ENCODE results near the gene LINGO3.

Gene LINGO3

GRCh38 chr19:2343289-2343982 is 35.5 kb upstream of the LINGO3 start:
- H3K4me3 Mint-ChIP-seq: no peak overlapping the region
- no peak overlapping the region for H3K27ac Mint-ChIP-seq
- H3K36me3 Mint-ChIP-seq: peaks cover 3% of the 10 kb centered on the region
- no peaks in the 10 kb centered on the region for H3K4me1 Mint-ChIP-seq
- no peaks in the 10 kb centered on the region for H3K9me3 Mint-ChIP-seq
- no peaks in the 10 kb centered on the region for H3K27me3 Mint-ChIP-seq

- H3K9me3 Mint-ChIP-seq: no peaks in the 10 kb centered on the region
- H3K27ac Mint-ChIP-seq: no peak overlapping the region
- no peaks in the 10 kb centered on the region for H3K27me3 Mint-ChIP-seq
- peaks cover 3% of the 10 kb centered on the region for H3K36me3 Mint-ChIP-seq
- no peak overlapping the region for H3K4me3 Mint-ChIP-seq
- H3K4me1 Mint-ChIP-seq: no peaks in the 10 kb centered on the region
These were observed 34.8 kb upstream of the LINGO3 start for GRCh38 chr19:2342656-2343288.

- H3K27me3 Mint-ChIP-seq: no peaks in the 10 kb centered on the region
- no peak overlapping the region for H3K4me3 Mint-ChIP-seq
- peaks cover 3% of the 10 kb centered on the region for H3K36me3 Mint-ChIP-seq
- H3K9me3 Mint-ChIP-seq: no peaks in the 10 kb centered on the region
- H3K4me1 Mint-ChIP-seq: no peaks in the 10 kb centered on the region
- H3K27ac Mint-ChIP-seq: no peak overlapping the region
These were observed 34.0 kb upstream of the LINGO3 start for GRCh38 chr19:2341982-2342381.

GRCh38 chr19:2341244-2341751 is 33.3 kb upstream of the LINGO3 start:
- peaks cover 2% of the 10 kb centered on the region for H3K4me1 Mint-ChIP-seq
- no peak overlapping the region for H3K4me3 Mint-ChIP-seq
- H3K27ac Mint-ChIP-seq: no peak overlapping the region
- no peaks in the 10 kb centered on the region for H3K27me3 Mint-ChIP-seq
- H3K9me3 Mint-ChIP-seq: no peaks in the 10 kb centered on the region
- H3K36me3 Mint-ChIP-seq: peaks cover 3% of the 10 kb centered on the region

- H3K9me3 Mint-ChIP-seq: no peaks in the 10 kb centered on the region
- H3K27ac Mint-ChIP-seq: no peak overlapping the region
- H3K4me1 Mint-ChIP-seq: peaks cover 8% of the 10 kb centered on the region
- H3K36me3 Mint-ChIP-seq: peaks cover 2% of the 10 kb centered on the region
- no peaks in the 10 kb centered on the region for H3K27me3 Mint-ChIP-seq
- H3K4me3 Mint-ChIP-seq: no peak overlapping the region
These were observed 32.7 kb upstream of the LINGO3 start for GRCh38 chr19:2340496-2341243.

GRCh38 chr19:2339644-2340310 is 31.8 kb upstream of the LINGO3 start:
- H3K4me3 Mint-ChIP-seq: no peak overlapping the region
- H3K9me3 Mint-ChIP-seq: no peaks in the 10 kb centered on the region
- H3K27ac Mint-ChIP-seq: no peak overlapping the region
- H3K36me3 Mint-ChIP-seq: peaks cover 2% of the 10 kb centered on the region
- peaks cover 10% of the 10 kb centered on the region for H3K4me1 Mint-ChIP-seq
- H3K27me3 Mint-ChIP-seq: no peaks in the 10 kb centered on the region

- no peaks in the 10 kb centered on the region for H3K9me3 Mint-ChIP-seq
- H3K36me3 Mint-ChIP-seq: peaks cover 2% of the 10 kb centered on the region
- no peaks in the 10 kb centered on the region for H3K27me3 Mint-ChIP-seq
- H3K4me1 Mint-ChIP-seq: peaks cover 10% of the 10 kb centered on the region
- H3K4me3 Mint-ChIP-seq: no peak overlapping the region
- no peak overlapping the region for H3K27ac Mint-ChIP-seq
These were observed 31.0 kb upstream of the LINGO3 start for GRCh38 chr19:2338751-2339643.

- no peaks in the 10 kb centered on the region for H3K27me3 Mint-ChIP-seq
- no peak overlapping the region for H3K4me3 Mint-ChIP-seq
- H3K27ac Mint-ChIP-seq: no peak overlapping the region
These were observed 30.2 kb upstream of the LINGO3 start for GRCh38 chr19:2338055-2338615.

GRCh38 chr19:2337329-2337707 is 29.4 kb upstream of the LINGO3 start:
- Mint-ChIP-seq H3K4me3 (no peak overlapping the region), H3K36me3 (peaks cover 2% of the 10 kb centered on the region), H3K4me1 (peaks cover 14% of the 10 kb centered on the region), H3K27ac (no peak overlapping the region), H3K27me3 (no peaks in the 10 kb centered on the region), H3K9me3 (no peaks in the 10 kb centered on the region)

More at GRCh38 chr19:2338055-2338615, 30.2 kb upstream of the LINGO3 start:
- Mint-ChIP-seq H3K4me1 (peaks cover 10% of the 10 kb centered on the region), H3K9me3 (no peaks in the 10 kb centered on the region), H3K36me3 (peaks cover 2% of the 10 kb centered on the region)

GRCh38 chr19:2336528-2337328 is 28.8 kb upstream of the LINGO3 start:
- Mint-ChIP-seq H3K27me3 (no peaks in the 10 kb centered on the region), H3K4me3 (no peak overlapping the region), H3K9me3 (no peaks in the 10 kb centered on the region), H3K36me3 (peaks cover 2% of the 10 kb centered on the region), H3K4me1 (peaks cover 17% of the 10 kb centered on the region), H3K27ac (no peak overlapping the region)

- Mint-ChIP-seq H3K27me3 (no peaks in the 10 kb centered on the region), H3K27ac (no peak overlapping the region), H3K4me3 (no peak overlapping the region), H3K9me3 (no peaks in the 10 kb centered on the region), H3K36me3 (peaks cover 2% of the 10 kb centered on the region), H3K4me1 (peaks cover 26% of the 10 kb centered on the region)
These were observed 27.9 kb upstream of the LINGO3 start for GRCh38 chr19:2335848-2336247.

GRCh38 chr19:2334986-2335846 is 27.3 kb upstream of the LINGO3 start:
- H3K36me3 Mint-ChIP-seq: peaks cover 2% of the 10 kb centered on the region
- H3K27ac Mint-ChIP-seq: no peak overlapping the region
- H3K27me3 Mint-ChIP-seq: no peaks in the 10 kb centered on the region

GRCh38 chr19:2334426-2334825 is 26.5 kb upstream of the LINGO3 start:
- H3K27me3 Mint-ChIP-seq: no peaks in the 10 kb centered on the region
- no peak overlapping the region for H3K27ac Mint-ChIP-seq
- peaks cover 2% of the 10 kb centered on the region for H3K36me3 Mint-ChIP-seq
- H3K4me1 Mint-ChIP-seq: peaks cover 37% of the 10 kb centered on the region
- H3K9me3 Mint-ChIP-seq: no peaks in the 10 kb centered on the region
- H3K4me3 Mint-ChIP-seq: no peak overlapping the region

More at GRCh38 chr19:2334986-2335846, 27.3 kb upstream of the LINGO3 start:
- peaks cover 31% of the 10 kb centered on the region for H3K4me1 Mint-ChIP-seq
- no peak overlapping the region for H3K4me3 Mint-ChIP-seq
- H3K9me3 Mint-ChIP-seq: no peaks in the 10 kb centered on the region
